ENCODE measurements around the gene DAZAP1. TPM values are rescaled to one million over a fixed set of nuclear protein-coding genes. Genes with fewer than 3 reads are reported as not detected.

The DAZAP1 gene
- total and polyA plus RNA-seq, 2 of the 4 experiments (the other 2 are of a cell fraction): 22.0 to 62.8 TPM

DNA sequence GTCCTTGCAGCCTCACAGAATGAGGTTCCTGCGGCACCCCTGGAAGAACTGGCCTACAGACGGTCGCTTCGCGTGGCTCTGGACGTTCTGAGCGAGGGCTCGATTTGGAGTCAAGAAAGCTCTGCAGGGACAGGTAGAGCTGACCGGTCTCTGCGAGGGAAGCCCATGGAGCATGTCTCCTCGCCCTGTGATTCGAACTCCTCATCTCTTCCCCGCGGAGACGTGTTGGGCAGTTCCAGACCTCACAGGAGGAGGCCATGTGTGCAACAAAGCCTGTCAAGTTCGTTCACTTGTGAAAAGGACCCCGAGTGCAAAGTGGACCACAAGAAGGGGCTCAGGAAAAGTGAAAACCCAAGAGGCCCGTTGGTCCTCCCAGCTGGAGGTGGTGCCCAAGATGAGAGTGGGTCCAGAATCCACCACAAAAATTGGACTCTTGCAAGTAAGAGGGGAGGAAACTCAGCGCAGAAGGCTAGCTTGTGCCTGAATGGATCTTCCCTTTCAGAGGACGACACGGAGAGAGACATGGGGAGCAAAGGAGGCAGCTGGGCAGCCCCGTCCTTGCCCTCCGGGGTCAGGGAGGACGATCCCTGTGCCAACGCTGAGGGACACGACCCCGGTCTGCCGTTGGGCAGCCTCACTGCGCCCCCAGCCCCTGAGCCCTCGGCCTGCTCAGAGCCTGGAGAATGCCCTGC is 47.1 kb upstream of the DAZAP1 start (continued):
- TF ChIP-seq RCOR1 (IDR thresholded peaks at IDR 0.05; ENCODE audit: insufficient replicate concordance, low read length) (no peak), MAZ (IDR thresholded peaks at IDR 0.05; ENCODE audit: borderline replicate concordance, low read depth, low read length) (no peak)

DNA sequence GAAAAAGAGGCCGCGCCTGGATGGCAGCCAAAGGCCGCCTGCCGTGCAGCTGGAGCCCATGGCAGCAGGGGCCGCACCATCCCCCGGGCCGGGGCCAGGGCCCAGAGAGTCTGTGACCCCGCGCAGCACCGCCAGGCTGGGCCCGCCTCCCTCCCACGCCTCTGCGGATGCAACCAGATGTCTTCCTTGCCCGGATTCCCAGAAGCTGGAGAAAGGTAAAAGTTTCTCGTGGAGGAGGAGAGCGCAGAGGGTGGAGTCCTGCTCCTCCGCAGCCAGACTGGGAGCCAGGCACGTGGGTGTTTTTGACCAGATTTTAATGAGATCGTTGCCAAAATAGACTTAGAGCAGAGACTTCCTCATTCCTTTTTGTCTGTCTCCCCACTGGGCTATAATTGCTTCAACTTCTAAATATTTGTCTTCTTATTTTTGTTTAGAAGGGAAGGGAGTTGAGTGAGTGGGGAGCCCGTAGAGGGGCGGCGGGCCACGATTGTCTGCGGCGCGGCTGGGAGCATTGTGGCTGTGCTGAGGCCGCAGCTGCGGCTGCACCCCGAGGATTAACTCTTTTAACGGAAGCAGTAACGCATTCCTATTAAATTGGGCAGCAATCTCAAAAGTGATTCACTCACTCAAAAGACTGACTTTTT is 46.4 kb upstream of the DAZAP1 start:
- Histone ChIP-seq H3K56ac (ENCODE audit: extremely low read depth, insufficient read depth, low read length) (peak overlapping the region; percentile 59), H2AK9ac (replicated peaks; ENCODE audit: low read depth, low read length, poor library complexity) (peak overlapping the region; percentile 12), H3K9me3 (ENCODE audit: control insufficient read depth, insufficient read depth, low read length) (no peaks in the 10 kb centered on the region), H3K4me3 (ENCODE audit: insufficient read depth, low read depth, low read length) (peak overlapping the region; percentile 0; the same call in 1 of the 2 replicates), H3K4ac (ENCODE audit: low read depth, low read length) (peak overlapping the region; percentile 61), H2BK120ac (ENCODE audit: low read depth, low read length) (peak overlapping the region; percentile 45), H3K27ac (ENCODE audit: insufficient read depth, low read length) (peak overlapping the region; percentile 20), H3K79me1 (ENCODE audit: low read depth in 1 of 2, low read length in 2 of 2) (peaks cover 7 to 66% of the 10 kb centered on the region in 2 experiments), H2BK5ac (ENCODE audit: low read depth, low read length, poor library complexity, severe bottlenecking) (peak overlapping the region; percentile 58), H3K18ac (ENCODE audit: low read depth, low read length) (no peak overlapping the region), H4K5ac (ENCODE audit: low read depth, low read length) (no peak overlapping the region), H4K8ac (ENCODE audit: low read depth in 2 of 2, low read length in 2 of 2) (peak overlapping the region; percentile 7 to 72; a peak in 2 of 4 replicates), H4K20me1 (ENCODE audit: insufficient read depth, low read length) (peaks cover 4% of the 10 kb centered on the region), H2BK20ac (ENCODE audit: low read depth, low read length) (no peak overlapping the region), H2AFZ (replicated peaks; ENCODE audit: low read length, poor library complexity) (peak overlapping the region; percentile 71), H3K27me3 (ENCODE audit: control insufficient read depth, insufficient read depth, low read length) (no peaks in the 10 kb centered on the region), H2AK5ac (ENCODE audit: low read depth, low read length) (0 out of 2 replicates have a peak overlapping the region, but pooled peaks have one; percentile 21), H3K9ac (ENCODE audit: low read depth, low read length) (peak overlapping the region; percentile 3; the same call in 1 of the 2 replicates), H3K9me1 (ENCODE audit: insufficient read depth, low read length) (peaks cover 13% of the 10 kb centered on the region), H3K4me2 (ENCODE audit: low read depth, low read length) (peak overlapping the region; percentile 33), H3K14ac (replicated peaks; ENCODE audit: low read depth, low read length) (peak overlapping the region; percentile 35; the same call in 1 of the 2 replicates), H3K4me1 (ENCODE audit: control insufficient read depth, insufficient read depth, low read length) (peaks cover 19% of the 10 kb centered on the region), H3K36me3 (ENCODE audit: control insufficient read depth, insufficient read depth, low read length) (peaks cover 41% of the 10 kb centered on the region), H2BK15ac (ENCODE audit: low read depth, low read length) (no peak overlapping the region), H4K91ac (ENCODE audit: insufficient read depth, low read depth, low read length) (peak overlapping the region; percentile 69), H3K23ac (ENCODE audit: low read depth, low read length) (0 out of 2 replicates have a peak overlapping the region, but pooled peaks have one; percentile 33)
- in situ Hi-C loops (cut with MboI; ENCODE audit: low sequenced_read_pairs): loop anchor here (5.0 kb wide), 1 partner anchor 79 kb away; no protein-coding TSS in a partner anchor
- dilution Hi-C loops (cut with HindIII; ENCODE audit: low sequenced_read_pairs, unreplicated experiment): no loop called here
- DNase-seq: peak; percentile 79
- TF ChIP-seq, protein P1, sequence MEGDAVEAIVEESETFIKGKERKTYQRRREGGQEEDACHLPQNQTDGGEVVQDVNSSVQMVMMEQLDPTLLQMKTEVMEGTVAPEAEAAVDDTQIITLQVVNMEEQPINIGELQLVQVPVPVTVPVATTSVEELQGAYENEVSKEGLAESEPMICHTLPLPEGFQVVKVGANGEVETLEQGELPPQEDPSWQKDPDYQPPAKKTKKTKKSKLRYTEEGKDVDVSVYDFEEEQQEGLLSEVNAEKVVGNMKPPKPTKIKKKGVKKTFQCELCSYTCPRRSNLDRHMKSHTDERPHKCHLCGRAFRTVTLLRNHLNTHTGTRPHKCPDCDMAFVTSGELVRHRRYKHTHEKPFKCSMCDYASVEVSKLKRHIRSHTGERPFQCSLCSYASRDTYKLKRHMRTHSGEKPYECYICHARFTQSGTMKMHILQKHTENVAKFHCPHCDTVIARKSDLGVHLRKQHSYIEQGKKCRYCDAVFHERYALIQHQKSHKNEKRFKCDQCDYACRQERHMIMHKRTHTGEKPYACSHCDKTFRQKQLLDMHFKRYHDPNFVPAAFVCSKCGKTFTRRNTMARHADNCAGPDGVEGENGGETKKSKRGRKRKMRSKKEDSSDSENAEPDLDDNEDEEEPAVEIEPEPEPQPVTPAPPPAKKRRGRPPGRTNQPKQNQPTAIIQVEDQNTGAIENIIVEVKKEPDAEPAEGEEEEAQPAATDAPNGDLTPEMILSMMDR (conservative IDR thresholded peaks at IDR 0.05; ENCODE audit: low read depth, low read length): no peak
- TF ChIP-seq, protein P2, sequence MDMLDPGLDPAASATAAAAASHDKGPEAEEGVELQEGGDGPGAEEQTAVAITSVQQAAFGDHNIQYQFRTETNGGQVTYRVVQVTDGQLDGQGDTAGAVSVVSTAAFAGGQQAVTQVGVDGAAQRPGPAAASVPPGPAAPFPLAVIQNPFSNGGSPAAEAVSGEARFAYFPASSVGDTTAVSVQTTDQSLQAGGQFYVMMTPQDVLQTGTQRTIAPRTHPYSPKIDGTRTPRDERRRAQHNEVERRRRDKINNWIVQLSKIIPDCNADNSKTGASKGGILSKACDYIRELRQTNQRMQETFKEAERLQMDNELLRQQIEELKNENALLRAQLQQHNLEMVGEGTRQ (IDR thresholded peaks at IDR 0.05; ENCODE audit: low read depth, low read length): peak; percentile 39; the same call in 1 of the 2 replicates
- TF ChIP-seq POLR2A (IDR thresholded peaks at IDR 0.05; ENCODE audit: low read depth, low read length): no peak
- 0 out of 2 replicates have a peak, but pooled peaks have one; percentile 70 for TF ChIP-seq MXI1 (IDR thresholded peaks at IDR 0.05; ENCODE audit: borderline replicate concordance, low read depth, low read length)
- no peak for TF ChIP-seq RCOR1 (IDR thresholded peaks at IDR 0.05; ENCODE audit: insufficient replicate concordance, low read length)
- peak; percentile 33; the same call in 1 of the 2 replicates for TF ChIP-seq BHLHE40 (IDR thresholded peaks at IDR 0.05; ENCODE audit: low read depth, low read length)
- no peak for TF ChIP-seq CEBPB (IDR thresholded peaks at IDR 0.05; ENCODE audit: low read depth, low read length)
- 14% methylated on average over 4 of the region's 31 CpGs; no CpG with 5 or more reads in 1 of the 2 experiments for WGBS, 2 experiments (ENCODE audit: extremely low coverage in 2 of 2, insufficient read length in 1 of 2)
- ATAC-seq (ENCODE audit: low read depth): peak; percentile 90
- no TSS peak for BruUV-seq (replicated peaks)
- ChIA-PET POLR2A (ENCODE audit: unreplicated experiment) (no interaction called here), CTCF (interaction anchor here (0.6 kb wide), 1 partner anchor 81 kb away, joined by 3 read pairs; no protein-coding TSS in a partner anchor)
- intact Hi-C loops (cut with micrococcal nuclease): loop anchor here (5.0 kb wide), 1 partner anchor 84 kb away; the partner anchor contains the start of gene FAM174C
